GM18870 (cell line): ENCODE data around the gene DNAAF6.
"Not testable (repeated sequence)": the region's sequence is repeated elsewhere in the genome, so short reads cannot be mapped to it uniquely, and the experiment has no call there.

Experiments
- ATAC-seq: cut with Tn5 transposase; IDR thresholded peaks from one replicate; pipeline ENCODE4 v1.9.1; 2021; ENCODE audit warnings: moderate library complexity; ENCODE audit not compliant: unreplicated experiment

The DNAAF6 gene

GRCh38 chrX:107205770-107206696 lies at the start of gene DNAAF6, which contains the start of gene NUP62CL:
DNAAF6 (plus strand) TSS chrX:107206611; CDS start chrX:107212876, 6,265 bp downstream.
NUP62CL (minus strand) TSS chrX:107206433; CDS start chrX:107175146, 31,287 bp downstream.
- ATAC-seq = peak; percentile 94

- not testable (repeated sequence) for ATAC-seq
Measured at GRCh38 chrX:107157618-107158017, 48.8 kb upstream of the DNAAF6 start.

GRCh38 chrX:107167163-107167921 lies 39.1 kb upstream of the DNAAF6 start:
- no peak for ATAC-seq

- ATAC-seq = no peak
Measured at GRCh38 chrX:107168257-107168656, 38.2 kb upstream of the DNAAF6 start.

- ATAC-seq = no peak
Measured at GRCh38 chrX:107168712-107169111, 37.7 kb upstream of the DNAAF6 start.

GRCh38 chrX:107171369-107172102 lies 34.9 kb upstream of the DNAAF6 start:
- no peak for ATAC-seq

- ATAC-seq = no peak
Measured at GRCh38 chrX:107197319-107197718, 9.1 kb upstream of the DNAAF6 start.

GRCh38 chrX:107198074-107198473 lies 8.3 kb upstream of the DNAAF6 start:
- ATAC-seq = not testable (repeated sequence)

- no peak for ATAC-seq
Measured at GRCh38 chrX:107199491-107199890, 6.9 kb upstream of the DNAAF6 start.

GRCh38 chrX:107204068-107204605 lies 2.3 kb upstream of the DNAAF6 start:
- no peak for ATAC-seq

GRCh38 chrX:107206697-107207065 lies 270 bp downstream of the DNAAF6 start:
- ATAC-seq = no peak

GRCh38 chrX:107207089-107207488 lies 678 bp downstream of the DNAAF6 start:
- no peak for ATAC-seq

- no peak for ATAC-seq
Measured at GRCh38 chrX:107207943-107208342, 1.5 kb downstream of the DNAAF6 start.

- no peak for ATAC-seq
Measured at GRCh38 chrX:107213477-107213876, 7.1 kb downstream of the DNAAF6 start.

GRCh38 chrX:107226757-107227156 lies 20.3 kb downstream of the DNAAF6 start:
- ATAC-seq = no peak

- ATAC-seq = no peak
Measured at GRCh38 chrX:107227780-107228485, 21.5 kb downstream of the DNAAF6 start.

GRCh38 chrX:107228486-107228819 lies 22.0 kb downstream of the DNAAF6 start:
- ATAC-seq = no peak

GRCh38 chrX:107272431-107272921 lies 66.1 kb downstream of the DNAAF6 start:
- ATAC-seq = no peak

- ATAC-seq = no peak
Measured at GRCh38 chrX:107273795-107274194, 67.4 kb downstream of the DNAAF6 start.

- ATAC-seq = no peak
Measured at GRCh38 chrX:107288676-107289075, 82.3 kb downstream of the DNAAF6 start.
